Heart left ventricle (tissue), 16 donors: ENCODE data around the gene PEG3. TPM values are rescaled to one million over a fixed set of nuclear protein-coding genes. Genes with fewer than 3 reads are reported as not detected.

Experiments used
- ATAC-seq, 4 donors: fragments of 200-7000 bp; cut with Tn5 transposase; one replicate each; pipeline ENCODE4 v1.9.1; 2020 to 2022; ENCODE audit warnings: moderate library complexity in 4 of 4, mild to moderate bottlenecking in 3 of 4, moderate number of reproducible peaks in 1 of 4
- DNase-seq, 5 donors: peaks; one replicate each; pipeline ENCODE4 v3.0.0-alpha.2; 2020
- H3K27ac ChIP-seq, 12 donors: fragments of 200-600 bp; sonication (generic) in 4 of 12; one replicate each; pipeline versions ENCODE4 v1.5.0 to v1.8.0; 2016 to 2022; ENCODE audit warnings: mild to moderate bottlenecking in 2 of 12
- H3K27me3 ChIP-seq, 9 donors: fragments of 200-600 bp; sonication (generic) in 2 of 9; one replicate each; pipeline versions ENCODE4 v1.5.1 to v1.8.0; 2016 to 2022; ENCODE audit warnings: mild to moderate bottlenecking in 3 of 9
- H3K36me3 ChIP-seq, 9 donors: fragments of 200-600 bp; sonication (generic) in 2 of 9; one replicate each; pipeline versions ENCODE4 v1.5.0 to v1.8.0; 2018 to 2022; ENCODE audit warnings: mild to moderate bottlenecking in 2 of 9
- H3K4me1 ChIP-seq, 12 donors: fragments of 200-600 bp; sonication (generic) in 4 of 12; one replicate each; pipeline versions ENCODE4 v1.5.0 to v1.8.0; 2016 to 2022; ENCODE audit warnings: mild to moderate bottlenecking in 3 of 12
- H3K4me3 ChIP-seq, 12 donors: fragments of 200-600 bp; sonication (generic) in 4 of 12; one replicate each; pipeline versions ENCODE4 v1.5.0 to v1.8.0; 2017 to 2022; ENCODE audit warnings: mild to moderate bottlenecking in 9 of 12, moderate library complexity in 4 of 12
- H3K9me3 ChIP-seq, 12 donors: fragments of 200-600 bp; sonication (generic) in 4 of 12; one replicate each; pipeline versions ENCODE4 v1.5.0 to v1.8.0; 2016 to 2022; ENCODE audit warnings: mild to moderate bottlenecking in 1 of 12
- POLR2A ChIP-seq, 2 donors: fragments of 450-650 bp; IDR thresholded peaks; one replicate each; pipeline ENCODE4 v1.6.1; 2017; ENCODE audit warnings: antibody characterized with exemption in 2 of 2, mild to moderate bottlenecking in 2 of 2, moderate library complexity in 2 of 2
- WGBS, 4 donors: extraction: QIAGEN DNeasy Blood & Tissue Kit in 2 of 4; methylation state at CpG; one replicate each; pipeline versions ENCODE4 v1.1.5 to v1.1.7; 2013 to 2018; 5-methylcytosine and 5-hydroxymethylcytosine counted together
- intact Hi-C, 10 donors: fragments of 100-400 bp; cut with DNase I; formaldehyde crosslinking; loops; one replicate each; pipeline versions ENCODE4 v1.11.1 to v1.14.2; 2022
- polyA plus RNA-seq, 2 donors: library from polyadenylated mRNA; stranded (reverse); fragments of 200-250 nt; gene quantifications; one replicate each; pipeline ENCODE4 v1.2.3, GENCODE V29; 2013
- total RNA-seq, 9 donors: library from RNA; depleted of rRNA in 2 of 9; stranded (reverse); fragments of >200 nt in 2 of 9; fragmentation: NEBNext Ultra II Directional in 3 of 9; extraction: Animal tissue kit (Norgen Biotek cat#: 25700) in 3 of 9; gene quantifications; one replicate each; pipeline versions ENCODE4 v1.1.0 to v1.2.4, GENCODE V29; 2016 to 2023
- TF ChIP-seq, protein P1 (sequence below), 12 donors: fragments of 200-600 bp; sonication (generic) in 4 of 12; IDR thresholded peaks; one replicate each; pipeline versions ENCODE4 v1.5.0 to v1.8.0; 2018 to 2022; ENCODE audit warnings: antibody characterized with exemption in 12 of 12, mild to moderate bottlenecking in 5 of 12
- donor health status: ischemic (EF 13 %, LVEDD 7.1; RV severe dilation, severe dysfunction).
- donor health status: healthy with polysubstance abuse.
- donor health status: DM: no; HTN: yes; CAD: no.
- donor health status: DM: no; HTN: no; CAD: no.
- donor health status: ischemic (EF 25% LVEDD 6.9; RV normal size, moderate dysfunction).
- donor health status: ischemic (EF 25% LVEDD 5.7; RV mildly dilated, moderate dysfunction).
- donor health status: healthy.
- donor health status: DM: yes; HTN: yes; CAD: no.
- donor health status: ischemic (EF 35%, LVEDD 5.7; RV mildly dilated, moderate dysfunction).
- donor health status: nonischemic (EF 11% LVEDD 7.7; RV severe dilation, severe dysfunction).
- donor health status: DM: yes; HTN: yes; CAD: no.
- donor health status: PGD.
- donor health status: ischemic (EF 29% LVEDD 5.4; RV normal size, mild dysfunction).
- donor health status: nonischemic (EF 23%, LVEDD 6.1; RV moderate dilation, normal function).

PEG3 gene
- total and polyA plus RNA-seq, 11 donors, result 2.1 to 12.6 (median 7.7) TPM

DNA sequence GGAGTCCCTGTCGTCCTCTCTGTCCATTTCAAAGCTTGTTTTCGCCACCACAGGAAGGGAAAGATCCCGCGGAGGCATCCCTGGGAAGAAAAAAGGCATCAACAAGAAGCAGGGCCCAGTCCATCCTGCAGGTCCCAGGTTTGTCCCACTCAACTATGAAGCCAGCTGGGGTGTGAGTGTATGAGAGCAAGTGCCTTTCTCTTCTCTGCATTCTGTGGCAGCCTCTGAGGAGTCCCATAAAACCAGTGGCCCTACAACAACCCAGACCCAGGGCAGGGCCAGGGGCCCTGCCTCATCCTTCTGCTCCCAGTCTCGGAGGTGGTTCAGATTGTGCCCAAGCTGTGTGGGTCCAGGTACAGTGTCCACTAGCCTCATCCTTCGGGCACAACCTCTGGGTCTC lies 18.9 kb downstream of the PEG3 start:
- peaks cover 0 to 62% (median 26%) of the 10 kb centered on the region in 9 donors for H3K36me3 ChIP-seq
- WGBS, 4 donors, result 67 to 84% (median 76%) methylated on average over 4 to 6 of the region's 6 CpGs
- no peak for ATAC-seq

DNA sequence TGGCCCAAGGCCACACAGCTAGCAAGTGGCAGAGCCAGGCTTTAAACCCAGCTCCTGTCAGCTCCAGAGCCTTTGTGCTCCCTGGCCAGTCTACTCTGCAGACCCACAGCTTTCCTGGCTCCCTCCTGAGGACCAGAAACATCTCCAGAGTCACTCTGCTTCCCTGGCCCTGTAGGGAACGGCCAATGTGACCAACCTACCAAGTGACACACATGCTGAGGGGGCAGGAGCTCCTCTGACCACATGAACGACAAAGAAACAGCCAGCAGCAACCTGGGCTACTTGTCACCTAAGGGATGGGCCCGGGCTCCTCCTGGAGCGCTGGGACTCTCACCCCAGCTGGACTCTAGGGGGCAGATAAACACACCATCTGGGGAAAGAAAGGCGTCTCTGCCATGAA lies 19.3 kb downstream of the PEG3 start:
- peaks cover 0 to 67% (median 26%) of the 10 kb centered on the region in 9 donors for H3K36me3 ChIP-seq
- H3K9me3 ChIP-seq, result peaks cover 0 to 4% (median 0%) of the 10 kb centered on the region in 12 donors
- intact Hi-C loops, result no loop called here
- 64 to 87% (median 71%) methylated on average over 2 to 5 of the region's 5 CpGs for WGBS, 4 donors
- ATAC-seq (no peak), DNase-seq (no peak)
- H3K4me3 ChIP-seq, result no peak overlapping the region
- no peak overlapping the region for H3K27ac ChIP-seq
- H3K4me1 ChIP-seq, result no peaks in the 10 kb centered on the region
- no peak for TF ChIP-seq POLR2A (IDR thresholded peaks at IDR 0.05)
- TF ChIP-seq, protein P1, sequence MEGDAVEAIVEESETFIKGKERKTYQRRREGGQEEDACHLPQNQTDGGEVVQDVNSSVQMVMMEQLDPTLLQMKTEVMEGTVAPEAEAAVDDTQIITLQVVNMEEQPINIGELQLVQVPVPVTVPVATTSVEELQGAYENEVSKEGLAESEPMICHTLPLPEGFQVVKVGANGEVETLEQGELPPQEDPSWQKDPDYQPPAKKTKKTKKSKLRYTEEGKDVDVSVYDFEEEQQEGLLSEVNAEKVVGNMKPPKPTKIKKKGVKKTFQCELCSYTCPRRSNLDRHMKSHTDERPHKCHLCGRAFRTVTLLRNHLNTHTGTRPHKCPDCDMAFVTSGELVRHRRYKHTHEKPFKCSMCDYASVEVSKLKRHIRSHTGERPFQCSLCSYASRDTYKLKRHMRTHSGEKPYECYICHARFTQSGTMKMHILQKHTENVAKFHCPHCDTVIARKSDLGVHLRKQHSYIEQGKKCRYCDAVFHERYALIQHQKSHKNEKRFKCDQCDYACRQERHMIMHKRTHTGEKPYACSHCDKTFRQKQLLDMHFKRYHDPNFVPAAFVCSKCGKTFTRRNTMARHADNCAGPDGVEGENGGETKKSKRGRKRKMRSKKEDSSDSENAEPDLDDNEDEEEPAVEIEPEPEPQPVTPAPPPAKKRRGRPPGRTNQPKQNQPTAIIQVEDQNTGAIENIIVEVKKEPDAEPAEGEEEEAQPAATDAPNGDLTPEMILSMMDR (IDR thresholded peaks at IDR 0.05), result no peak
- no peaks in the 10 kb centered on the region for H3K27me3 ChIP-seq

More for the DNA sequence above, 18.9 kb downstream of the PEG3 start:
- no peak for DNase-seq
- no peaks in the 10 kb centered on the region for H3K4me1 ChIP-seq
- no peak overlapping the region for H3K27ac ChIP-seq
- intact Hi-C loops, result no loop called here
- H3K9me3 ChIP-seq, result peaks cover 0 to 4% (median 0%) of the 10 kb centered on the region in 12 donors
- H3K27me3 ChIP-seq, result no peaks in the 10 kb centered on the region
- TF ChIP-seq POLR2A (IDR thresholded peaks at IDR 0.05), result no peak
- TF ChIP-seq, protein P1 (IDR thresholded peaks at IDR 0.05), result no peak
- H3K4me3 ChIP-seq, result no peak overlapping the region

DNA sequence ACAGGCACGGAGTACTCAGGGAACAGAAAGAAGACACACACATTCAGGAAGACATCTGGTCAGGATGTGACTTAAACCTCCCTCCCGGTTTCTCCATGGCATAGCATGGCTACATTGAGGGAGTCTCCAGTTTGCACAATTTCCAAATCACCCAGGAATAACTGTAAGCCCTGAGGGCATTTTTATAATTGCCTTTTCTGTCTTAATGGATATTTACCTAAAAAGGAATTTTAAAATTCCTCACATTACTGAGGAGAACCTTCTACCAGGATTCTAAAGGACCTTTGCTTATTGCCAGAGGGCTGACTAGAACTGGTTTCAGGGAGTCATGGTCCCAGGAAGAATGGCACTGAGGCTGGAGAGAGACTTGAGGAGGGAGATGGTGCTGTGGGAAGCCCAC lies 21.4 kb downstream of the PEG3 start:
- Histone ChIP-seq H3K27me3 (no peaks in the 10 kb centered on the region), H3K4me1 (no peaks in the 10 kb centered on the region), H3K4me3 (no peak overlapping the region), H3K36me3 (peaks cover 0 to 69% (median 30%) of the 10 kb centered on the region in 9 donors), H3K9me3 (peaks cover 0 to 4% (median 0%) of the 10 kb centered on the region in 12 donors), H3K27ac (no peak overlapping the region)
- no peak for DNase-seq
- TF ChIP-seq, protein P1 (IDR thresholded peaks at IDR 0.05), result no peak
- no peak for TF ChIP-seq POLR2A (IDR thresholded peaks at IDR 0.05)
- no peak for ATAC-seq
- 69 to 92% (median 73%) methylated on average over 2 of the region's 2 CpGs for WGBS, 4 donors
- intact Hi-C loops, result no loop called here

DNA sequence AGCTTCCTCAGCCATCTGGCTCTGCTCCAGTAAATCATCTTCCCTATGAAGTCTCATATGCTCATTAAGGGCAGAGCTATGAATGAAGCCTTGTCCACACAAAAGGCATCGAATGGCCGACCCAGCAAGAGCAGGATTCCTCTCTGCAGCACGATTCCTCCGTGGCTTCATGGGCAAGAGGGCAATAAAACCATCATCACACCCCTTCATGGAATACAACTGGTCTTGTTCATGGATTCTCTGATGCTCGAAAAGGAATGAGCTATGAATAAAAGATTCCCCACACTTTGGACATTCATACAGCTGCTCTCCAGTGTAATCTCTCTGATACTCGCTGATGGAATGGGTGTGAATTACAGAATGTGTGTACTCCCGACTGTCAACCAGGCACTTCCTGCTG lies 25.9 kb downstream of the PEG3 start:
- ATAC-seq, result no peak
- Histone ChIP-seq H3K36me3 (peaks cover 0 to 36% (median 13%) of the 10 kb centered on the region in 9 donors), H3K4me1 (no peaks in the 10 kb centered on the region), H3K27ac (no peak overlapping the region), H3K27me3 (no peaks in the 10 kb centered on the region), H3K9me3 (peaks cover 0 to 4% (median 0%) of the 10 kb centered on the region in 12 donors), H3K4me3 (no peak overlapping the region)
- no peak for DNase-seq
- TF ChIP-seq, protein P1 (IDR thresholded peaks at IDR 0.05), result no peak
- TF ChIP-seq POLR2A (IDR thresholded peaks at IDR 0.05), result no peak
- intact Hi-C loops, result no loop called here
- 66 to 84% (median 82%) methylated on average over 7 of the region's 7 CpGs for WGBS, 4 donors
